Fibroblast of lung (primary cell): ENCODE results near the gene PPP2R5A.

Experiments
- EZH2 ChIP-seq: IDR thresholded peaks from 2 replicates; pipeline ENCODE4 v1.5.1; 2012; ENCODE audit warnings: low read length, control low read depth, mild to moderate bottlenecking; ENCODE audit errors: missing control alignments
- TF ChIP-seq, protein P1 (sequence below), 2 donors: IDR thresholded peaks in 1 of 2; conservative IDR thresholded peaks in 1 of 2; 1 replicate in 1 of 2; 2 replicates in 1 of 2; pipeline ENCODE4 v1.5.1; 2011 to 2012; ENCODE audit warnings: low read length in 2 of 2, control low read depth in 1 of 2, inconsistent platforms in 1 of 2, low read depth in 1 of 2, mild to moderate bottlenecking in 1 of 2

GRCh38 chr1:212313616-212314015, 28.4 kb downstream of the PPP2R5A start:
- TF ChIP-seq, protein P1, sequence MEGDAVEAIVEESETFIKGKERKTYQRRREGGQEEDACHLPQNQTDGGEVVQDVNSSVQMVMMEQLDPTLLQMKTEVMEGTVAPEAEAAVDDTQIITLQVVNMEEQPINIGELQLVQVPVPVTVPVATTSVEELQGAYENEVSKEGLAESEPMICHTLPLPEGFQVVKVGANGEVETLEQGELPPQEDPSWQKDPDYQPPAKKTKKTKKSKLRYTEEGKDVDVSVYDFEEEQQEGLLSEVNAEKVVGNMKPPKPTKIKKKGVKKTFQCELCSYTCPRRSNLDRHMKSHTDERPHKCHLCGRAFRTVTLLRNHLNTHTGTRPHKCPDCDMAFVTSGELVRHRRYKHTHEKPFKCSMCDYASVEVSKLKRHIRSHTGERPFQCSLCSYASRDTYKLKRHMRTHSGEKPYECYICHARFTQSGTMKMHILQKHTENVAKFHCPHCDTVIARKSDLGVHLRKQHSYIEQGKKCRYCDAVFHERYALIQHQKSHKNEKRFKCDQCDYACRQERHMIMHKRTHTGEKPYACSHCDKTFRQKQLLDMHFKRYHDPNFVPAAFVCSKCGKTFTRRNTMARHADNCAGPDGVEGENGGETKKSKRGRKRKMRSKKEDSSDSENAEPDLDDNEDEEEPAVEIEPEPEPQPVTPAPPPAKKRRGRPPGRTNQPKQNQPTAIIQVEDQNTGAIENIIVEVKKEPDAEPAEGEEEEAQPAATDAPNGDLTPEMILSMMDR (conservative IDR thresholded peaks at IDR 0.05 in 1 of 2, IDR thresholded peaks at IDR 0.05 in 1 of 2; ENCODE audit: low read depth in 1 of 2, low read length in 2 of 2), result no peak
- TF ChIP-seq EZH2, result no peak
